ENCODE data around the gene ZNF385B.
A peak's percentile ranks its signal among the peaks of the same experiment; 100 is the strongest.
"Not testable (repeated sequence)": the region's sequence is repeated elsewhere in the genome, so short reads cannot be mapped to it uniquely, and the experiment has no call there.

Gene ZNF385B

DNA sequence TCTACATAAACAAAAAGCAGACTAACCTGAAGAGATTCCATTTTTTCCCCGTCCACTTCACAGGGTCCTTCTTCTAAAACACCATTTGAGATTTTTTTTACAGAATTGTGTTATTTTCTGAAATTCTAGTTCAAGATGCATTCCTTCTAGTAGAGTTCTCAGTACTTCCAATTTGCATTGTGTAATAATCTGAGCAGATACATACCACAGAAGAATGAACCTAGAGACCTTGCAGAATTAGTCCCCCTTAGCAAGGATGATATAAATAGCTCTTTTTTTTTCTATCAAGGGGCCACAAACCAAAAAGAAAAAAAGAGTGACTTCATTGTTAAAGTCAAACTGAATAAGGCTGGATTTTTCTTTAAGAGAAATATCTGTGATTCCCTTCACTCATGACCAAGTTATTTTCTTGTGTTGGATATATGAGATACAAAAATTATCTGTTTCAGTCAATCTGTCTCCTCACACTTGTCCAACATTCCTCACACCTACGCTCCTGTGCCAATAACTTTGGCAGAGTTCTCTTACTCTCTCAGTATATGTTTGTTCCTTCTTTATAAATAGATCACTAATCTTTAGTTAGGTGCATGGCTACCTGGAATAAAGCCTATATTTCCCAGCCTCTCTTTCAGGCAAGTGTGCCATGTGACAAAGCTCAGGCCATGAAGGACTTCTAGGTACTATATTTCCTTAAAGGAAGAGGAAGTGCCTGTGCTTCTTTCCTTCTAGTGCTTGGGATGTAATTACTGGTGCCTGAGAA is 183.5 kb downstream of the ZNF385B start:
- DNase-seq (ENCODE audit: low read depth) = no peak

DNA sequence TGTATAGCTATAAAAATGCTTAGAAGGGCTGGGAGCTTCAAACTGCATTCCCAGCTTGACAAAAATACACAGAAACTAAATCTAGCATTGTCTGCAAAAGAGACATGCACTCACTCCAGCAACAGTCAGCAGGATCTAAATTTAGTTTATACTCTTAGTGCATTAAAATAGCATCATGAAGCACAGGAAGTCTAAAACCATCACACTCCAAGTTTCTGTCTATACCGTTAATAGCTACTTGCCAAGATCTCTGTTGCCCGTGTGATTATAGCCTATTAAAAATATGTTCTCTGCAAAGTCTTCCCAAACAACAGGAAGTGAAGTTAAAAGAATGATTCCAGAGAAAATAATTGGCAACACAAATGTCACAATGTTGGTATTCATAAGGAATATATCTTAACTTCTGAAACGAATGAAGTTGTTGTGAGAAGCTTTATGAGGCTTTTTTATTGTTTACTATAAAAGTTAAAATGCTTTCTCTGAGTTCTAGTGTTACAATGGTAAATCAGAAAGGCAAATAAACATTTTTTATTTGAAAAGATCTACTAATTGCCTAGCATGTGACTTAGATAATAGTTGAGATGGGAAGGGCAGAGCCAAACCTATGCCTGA is 184.2 kb downstream of the ZNF385B start:
- DNase-seq (ENCODE audit: low read depth) = no peak

DNA sequence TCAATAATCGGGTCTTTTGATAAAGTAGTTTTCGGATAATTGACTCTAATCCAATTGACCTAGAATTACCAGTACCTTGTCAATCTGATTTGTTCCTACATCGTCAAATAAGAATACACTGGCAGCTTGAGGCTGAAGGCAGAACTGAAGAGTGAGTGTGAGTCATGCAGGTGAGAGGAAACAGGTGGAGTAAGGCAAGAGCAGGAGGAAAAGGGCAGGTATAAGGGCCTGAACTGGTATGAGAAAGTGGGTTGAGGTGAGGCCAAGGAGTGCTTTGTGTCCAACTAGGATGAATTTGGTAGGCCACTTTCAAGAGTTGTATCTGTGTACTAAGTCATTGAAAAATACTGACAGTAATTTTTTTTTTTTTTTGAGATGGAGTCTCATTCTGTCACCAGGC is 186.0 kb downstream of the ZNF385B start:
- DNase-seq (ENCODE audit: low read depth) = no peak

DNA sequence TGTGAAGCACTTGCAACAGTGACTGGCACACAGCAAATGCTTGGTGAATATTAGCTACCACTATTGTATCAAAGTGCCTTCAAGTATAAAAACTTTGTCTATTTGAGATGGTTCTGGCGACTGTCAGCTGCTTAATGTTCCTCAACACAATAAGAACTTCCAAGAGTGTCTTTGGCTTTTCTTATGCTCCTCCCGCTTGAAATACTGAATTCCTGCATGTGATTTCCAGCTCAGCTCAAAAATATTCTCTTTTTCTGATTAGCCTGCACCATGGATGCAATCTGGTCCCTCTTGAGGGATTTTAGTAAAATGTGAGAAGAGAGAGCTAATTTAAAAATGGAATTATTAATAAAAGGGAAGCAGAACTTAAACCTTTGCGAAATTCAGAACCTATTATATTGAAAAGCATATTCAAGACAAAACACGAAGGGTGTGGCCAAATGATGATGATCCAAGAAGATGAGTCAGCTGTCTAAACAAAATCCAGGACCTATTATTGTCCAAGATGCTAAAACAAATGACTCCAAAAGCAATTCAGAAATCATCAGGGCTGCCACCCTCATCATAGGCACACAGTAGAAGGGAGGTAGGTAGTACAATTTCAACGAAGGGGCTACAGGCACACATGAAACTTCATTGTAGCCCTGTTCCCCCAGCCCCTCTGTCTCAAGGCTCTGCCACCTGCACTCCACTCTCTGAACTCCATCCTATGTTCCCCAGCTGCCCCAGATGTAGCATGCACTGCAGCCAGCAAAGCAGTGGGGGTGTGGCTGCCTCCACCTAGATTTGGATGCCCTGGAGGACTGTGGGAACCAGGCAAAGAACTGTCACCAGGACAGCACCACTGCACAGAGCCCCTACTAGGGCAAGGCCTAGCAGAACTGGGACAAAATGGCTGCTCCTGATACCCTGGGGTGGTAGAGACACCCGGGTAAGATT is 190.1 kb downstream of the ZNF385B start:
- no peak for DNase-seq (ENCODE audit: low read depth)

DNA sequence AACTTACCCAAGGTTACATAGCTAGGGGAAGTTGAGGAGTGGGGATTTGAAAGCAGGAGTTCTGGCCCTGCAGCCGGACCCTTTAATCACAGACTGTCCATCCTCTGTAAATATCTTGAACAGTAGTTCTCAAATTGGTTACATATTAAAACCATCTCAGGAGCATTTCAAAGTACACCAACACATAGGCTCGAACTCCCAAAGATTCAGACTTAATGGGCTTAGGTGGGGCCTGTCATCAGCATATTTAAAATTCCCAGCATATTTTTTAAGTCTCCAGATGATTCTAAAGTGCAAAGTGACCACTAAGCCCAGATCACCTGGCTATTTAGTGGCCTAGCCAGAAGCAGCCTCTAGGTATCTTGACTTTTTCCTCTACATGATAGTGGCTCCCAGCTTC is 192.2 kb downstream of the ZNF385B start:
- no peak for DNase-seq (ENCODE audit: low read depth)

DNA sequence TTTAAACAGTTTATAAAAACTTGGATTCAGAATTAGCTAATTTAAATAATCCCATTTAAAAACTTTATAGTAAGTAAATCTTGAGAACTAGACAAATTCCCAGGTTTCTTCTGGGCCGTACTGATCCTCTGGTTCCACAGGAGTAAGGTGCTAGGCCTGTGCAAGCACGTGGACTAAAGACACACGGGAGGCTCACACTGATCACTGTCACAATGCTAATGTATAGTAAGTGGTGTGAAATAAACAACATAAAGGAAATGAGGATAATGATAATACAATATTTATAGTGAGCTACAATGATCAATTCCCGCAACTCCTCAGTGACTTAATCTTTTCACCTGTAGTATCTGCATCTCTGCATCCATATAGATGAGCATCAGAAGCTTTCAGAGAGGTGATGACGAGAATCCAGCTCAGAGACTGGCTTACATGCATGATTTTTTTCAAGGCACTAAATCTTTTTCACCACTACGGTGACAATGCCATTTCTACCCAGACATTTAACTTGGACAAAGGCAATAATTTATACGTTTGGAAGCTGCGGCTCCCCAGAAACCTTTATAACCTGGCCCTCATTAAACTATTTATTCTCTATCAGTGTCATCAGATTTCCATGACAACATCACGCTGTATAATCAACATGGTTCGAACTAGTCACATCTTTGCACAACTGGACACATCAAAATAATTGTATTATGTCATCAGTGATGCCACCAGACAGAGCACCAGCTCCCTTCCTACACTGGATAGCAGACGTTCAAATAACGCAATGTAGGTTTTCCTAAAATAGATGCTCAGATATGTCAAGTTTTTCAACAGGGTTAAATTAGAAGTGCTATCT is 196.2 kb downstream of the ZNF385B start:
- no peak for DNase-seq (ENCODE audit: low read depth)

DNA sequence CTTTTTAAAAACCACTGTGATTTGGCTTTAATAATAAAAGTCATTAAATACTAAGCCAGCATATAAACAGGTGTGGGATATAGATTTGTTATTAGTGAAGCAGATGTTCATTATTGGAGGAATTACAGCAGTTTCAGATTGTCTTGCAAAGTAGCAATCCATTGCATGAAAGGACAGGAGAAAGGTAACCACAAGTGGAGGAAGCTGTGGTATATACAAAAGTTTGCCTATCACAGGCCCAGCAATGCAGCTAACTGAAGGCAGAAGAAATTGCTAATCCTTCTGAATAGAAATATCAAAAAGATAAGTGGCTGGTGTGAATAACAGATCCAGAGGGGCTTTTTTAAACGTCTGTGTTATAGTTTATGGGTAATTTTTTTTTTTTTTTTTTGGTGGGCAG is 199.4 kb downstream of the ZNF385B start:
- no peak for DNase-seq (ENCODE audit: low read depth)

DNA sequence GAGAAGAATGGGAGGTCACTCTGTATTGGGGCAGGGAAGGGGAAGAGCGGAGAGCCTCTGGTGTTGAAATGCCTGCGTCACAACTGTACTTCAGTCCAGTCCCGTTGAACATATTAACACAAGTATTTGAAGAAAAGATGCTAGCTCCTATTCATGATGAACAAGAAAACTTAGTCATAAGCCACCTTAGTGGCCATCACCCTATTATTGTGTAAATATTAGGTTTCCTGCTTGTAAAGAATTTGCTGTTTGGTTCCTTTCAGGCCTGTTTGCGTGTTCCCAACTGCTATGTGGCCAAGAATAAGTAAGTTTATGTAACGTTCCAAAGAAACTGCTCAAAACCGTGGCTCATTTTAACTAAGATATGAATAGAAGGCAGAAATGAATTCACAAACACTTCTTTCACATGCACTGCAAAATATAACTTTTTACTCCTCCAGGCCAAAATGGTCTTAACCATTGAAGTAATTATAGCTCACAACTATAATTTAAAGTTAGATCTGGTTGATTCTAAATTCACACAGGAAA is 204.3 kb downstream of the ZNF385B start:
- DNase-seq (ENCODE audit: low read depth) = no peak

DNA sequence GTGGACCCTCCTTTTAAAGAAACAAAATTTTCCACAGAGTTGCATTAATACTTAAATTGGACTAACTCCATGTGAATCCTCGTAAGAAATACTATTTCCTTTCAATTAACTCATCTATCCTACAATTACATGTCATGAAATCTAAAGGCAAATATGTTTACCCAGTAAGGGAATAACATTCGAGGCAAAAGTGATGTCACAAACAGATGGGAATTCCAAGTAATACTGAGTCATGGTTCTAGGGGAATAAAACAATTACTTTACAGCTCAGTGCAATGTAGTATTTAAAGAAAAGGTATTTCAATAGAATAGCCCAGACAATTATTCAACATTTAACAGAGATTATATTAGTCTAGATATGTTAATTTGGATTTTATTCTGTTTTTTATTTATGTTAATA is 205.8 kb downstream of the ZNF385B start:
- peak; percentile 47 for DNase-seq (ENCODE audit: low read depth)

DNA sequence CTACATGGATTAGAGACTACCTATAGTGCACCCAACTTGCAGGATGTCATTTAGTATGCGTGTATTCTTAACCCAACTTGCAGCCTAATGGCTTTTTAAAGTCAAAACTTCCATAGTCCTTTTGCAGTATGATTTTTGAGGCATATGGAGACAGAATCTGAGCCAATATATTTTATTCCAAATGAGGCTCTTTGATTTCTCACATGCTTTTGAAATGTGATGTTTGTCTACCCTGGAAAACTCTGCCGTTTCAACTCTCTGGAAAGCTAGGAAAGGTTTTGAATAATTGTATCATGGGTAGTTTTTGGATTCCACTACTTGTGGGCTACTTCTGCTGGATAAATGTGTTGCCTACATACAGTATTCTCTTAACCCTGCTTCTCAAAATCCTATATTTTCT is 206.6 kb downstream of the ZNF385B start:
- DNase-seq (ENCODE audit: low read depth) = no peak

DNA sequence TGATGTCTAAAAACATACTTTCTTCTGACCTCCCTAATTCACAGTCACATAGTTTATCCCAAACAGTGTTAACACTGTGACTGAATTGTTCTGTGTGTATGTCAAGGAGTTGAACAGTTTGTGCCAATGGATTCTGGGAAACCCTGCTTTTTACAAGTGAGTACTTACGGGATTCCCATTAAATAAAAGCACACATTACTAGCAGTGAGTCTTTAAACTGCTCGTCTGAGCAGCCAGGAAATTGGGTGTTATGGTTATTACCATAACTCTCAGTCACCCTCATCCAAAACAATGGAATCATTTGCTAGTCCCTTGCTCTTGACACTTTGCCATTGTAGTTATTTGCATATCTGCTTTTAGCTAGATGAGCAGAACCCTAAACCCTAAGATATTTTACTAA is 209.1 kb downstream of the ZNF385B start:
- no peak for DNase-seq (ENCODE audit: low read depth)

DNA sequence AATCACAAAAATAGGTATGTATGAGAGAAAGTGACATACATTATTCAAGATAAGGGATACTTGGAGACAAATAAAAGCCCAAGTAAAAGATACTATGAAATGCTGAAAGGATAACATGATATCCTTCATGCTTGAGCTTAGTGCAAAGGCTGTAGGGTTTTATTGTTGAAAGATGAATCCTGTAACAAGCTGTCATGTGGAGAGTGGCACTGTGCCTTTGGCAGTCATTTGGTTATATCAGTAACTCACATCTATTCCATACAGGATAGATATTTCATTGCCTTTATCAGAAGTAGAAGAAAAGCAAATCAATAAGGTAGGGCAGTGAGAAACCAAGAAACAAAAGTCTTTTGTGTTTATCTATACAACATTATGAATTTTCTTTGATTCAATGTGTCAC is 211.0 kb downstream of the ZNF385B start:
- DNase-seq (ENCODE audit: low read depth) = no peak

DNA sequence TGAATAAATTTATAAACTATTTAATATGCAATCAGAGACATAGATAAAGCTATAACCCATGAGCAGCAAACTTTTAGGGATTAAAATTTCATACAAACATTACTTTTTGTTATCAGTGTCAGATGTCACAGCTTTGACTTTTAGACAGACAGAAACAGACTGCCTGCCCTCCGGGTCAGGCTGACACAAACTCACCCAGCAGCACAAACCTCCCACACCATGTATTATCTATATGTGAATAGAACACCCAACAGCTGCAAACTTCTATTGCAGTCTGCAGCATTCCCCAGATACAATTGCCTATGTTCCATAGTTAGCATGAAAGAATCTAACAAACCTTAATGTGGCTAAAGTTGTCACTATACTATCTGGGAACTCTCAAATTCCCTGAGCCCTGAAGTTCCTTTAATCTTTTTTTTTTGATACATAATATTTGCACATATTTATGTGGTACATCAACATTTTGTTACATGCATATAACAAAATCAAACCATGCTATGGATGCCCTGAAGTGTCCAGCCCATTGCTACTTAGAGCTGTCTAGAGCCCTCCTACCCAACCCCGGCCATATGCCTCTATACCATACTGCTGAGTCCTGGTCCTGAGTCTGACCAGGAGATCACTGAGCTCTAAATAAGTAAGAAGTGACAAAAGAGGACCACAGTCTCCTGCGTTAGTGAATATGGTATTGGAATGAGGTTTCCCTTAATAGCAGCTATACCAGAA is 214.4 kb downstream of the ZNF385B start:
- DNase-seq (ENCODE audit: low read depth) = no peak

DNA sequence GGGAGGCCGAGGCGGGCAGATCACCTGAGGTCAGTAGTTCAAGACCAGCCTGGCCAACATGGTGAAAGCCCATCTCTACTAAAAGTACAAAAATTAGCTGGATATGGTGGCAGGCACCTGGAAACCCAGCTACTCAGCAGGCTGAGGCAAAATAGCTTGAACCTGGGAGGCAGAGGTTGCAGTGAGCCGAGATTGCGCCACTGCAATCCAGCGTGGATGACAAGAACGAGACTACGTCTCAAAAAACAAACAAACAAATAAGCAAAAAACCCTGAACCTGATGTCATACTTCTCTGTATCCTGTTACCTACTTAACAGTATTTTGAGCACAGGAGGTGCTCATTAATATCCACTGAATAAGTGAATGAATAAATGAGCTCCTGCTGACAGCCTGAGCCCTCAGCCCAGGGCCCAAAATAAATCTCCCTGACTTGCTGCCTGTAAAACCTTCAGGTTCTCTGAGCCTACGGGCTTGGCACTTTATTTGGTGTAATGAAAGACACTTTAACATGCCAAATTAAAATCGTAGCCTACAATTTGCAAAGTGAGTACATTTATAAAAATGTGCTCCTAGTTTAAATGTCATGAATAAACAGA is 215.1 kb downstream of the ZNF385B start:
- no peak for DNase-seq (ENCODE audit: low read depth)

DNA sequence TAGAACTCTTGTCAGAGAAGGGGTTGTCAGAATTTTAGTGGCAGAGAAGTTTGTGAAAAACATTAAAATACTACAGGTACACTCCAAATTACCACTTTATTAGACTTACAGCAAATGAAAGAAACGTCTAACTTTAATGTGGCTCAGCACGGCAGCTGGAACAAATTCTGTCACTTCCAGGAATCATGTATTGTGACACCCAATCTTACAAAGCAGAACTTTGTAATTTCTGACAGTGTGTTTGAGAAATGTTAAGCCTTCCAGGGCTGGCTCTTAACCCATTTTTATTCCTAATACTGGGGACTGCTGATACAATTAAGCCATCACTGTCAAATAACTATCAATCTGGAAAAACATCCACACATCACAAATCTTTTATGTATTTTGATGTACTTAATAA is 216.4 kb downstream of the ZNF385B start:
- no peak for DNase-seq (ENCODE audit: low read depth)

DNA sequence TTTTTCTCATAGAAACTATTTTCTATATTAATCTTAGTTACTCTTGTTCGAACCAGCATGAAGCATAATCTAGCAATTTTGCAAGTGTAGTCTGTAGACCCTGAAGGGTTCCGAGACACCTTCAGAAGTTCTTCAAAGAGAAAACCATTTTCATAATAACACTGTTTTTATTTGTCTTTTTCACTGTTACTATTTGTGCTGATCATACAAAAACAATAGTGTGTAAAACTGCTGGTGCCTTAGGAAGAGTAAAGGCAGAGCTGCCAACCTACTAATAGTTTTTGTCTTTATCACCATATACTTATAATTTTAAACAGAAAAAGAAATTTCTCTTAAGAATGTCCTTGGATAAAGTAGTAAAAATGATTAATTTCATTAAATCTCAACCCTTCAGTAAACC is 218.9 kb downstream of the ZNF385B start:
- DNase-seq (ENCODE audit: low read depth) = no peak

DNA sequence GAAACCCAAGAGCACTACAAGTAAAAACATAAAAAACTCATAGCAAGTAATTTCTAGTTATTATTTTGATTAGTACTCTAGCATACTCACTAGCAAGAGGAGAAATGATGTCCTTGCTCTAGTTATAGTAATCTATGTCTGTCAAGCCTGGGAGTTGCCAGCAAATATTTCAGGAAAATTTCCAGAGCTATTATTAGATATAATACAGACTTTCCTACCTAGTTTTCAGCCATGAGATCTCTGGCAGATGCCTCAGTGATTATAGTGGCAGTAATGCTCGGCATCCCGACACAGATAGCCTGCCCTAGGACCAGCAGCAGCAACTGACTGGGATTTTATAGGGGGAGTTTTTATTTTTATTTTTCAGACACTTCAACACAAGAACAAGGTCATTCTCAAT is 224.4 kb downstream of the ZNF385B start:
- no peak for DNase-seq (ENCODE audit: low read depth)

DNA sequence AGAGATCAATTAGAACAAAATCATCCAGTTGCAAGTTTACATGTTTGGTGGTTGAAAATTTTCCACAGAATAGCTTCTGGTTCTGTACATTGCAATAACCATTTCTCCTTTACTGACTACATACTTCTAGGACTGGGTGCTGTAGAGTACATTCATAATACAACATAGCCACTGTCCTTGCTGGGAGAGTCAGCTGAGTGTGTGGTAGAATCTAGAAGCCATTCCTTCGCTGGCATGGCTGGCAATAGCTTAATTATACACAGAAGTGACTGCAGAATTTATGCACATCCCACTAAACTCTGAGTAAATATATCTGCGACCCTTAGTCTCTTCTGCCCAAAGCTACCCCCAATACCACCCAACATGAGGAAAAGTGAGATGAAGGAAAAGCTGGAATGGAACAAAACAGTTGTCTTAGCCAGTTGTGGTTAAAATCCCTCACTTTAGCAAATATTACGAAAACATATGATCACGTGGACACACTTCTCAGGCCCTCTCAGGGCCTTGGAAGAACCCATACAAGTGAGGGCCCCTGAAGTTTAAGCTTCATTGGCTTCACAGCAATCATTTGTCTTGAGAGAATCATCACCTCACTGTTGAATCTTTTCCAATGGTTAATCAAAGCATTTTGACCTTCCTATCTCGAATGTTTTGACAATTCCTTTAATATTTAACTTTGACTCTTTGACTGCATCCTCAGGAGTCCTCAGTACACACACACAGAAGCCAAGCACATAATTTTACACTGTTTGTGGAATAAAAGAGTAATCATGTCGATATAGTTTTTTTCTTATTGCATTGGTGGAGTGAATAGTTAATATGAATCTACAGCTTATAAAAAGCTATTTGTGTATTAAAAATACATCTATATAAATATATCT is 225.1 kb downstream of the ZNF385B start:
- no peak for DNase-seq (ENCODE audit: low read depth)

DNA sequence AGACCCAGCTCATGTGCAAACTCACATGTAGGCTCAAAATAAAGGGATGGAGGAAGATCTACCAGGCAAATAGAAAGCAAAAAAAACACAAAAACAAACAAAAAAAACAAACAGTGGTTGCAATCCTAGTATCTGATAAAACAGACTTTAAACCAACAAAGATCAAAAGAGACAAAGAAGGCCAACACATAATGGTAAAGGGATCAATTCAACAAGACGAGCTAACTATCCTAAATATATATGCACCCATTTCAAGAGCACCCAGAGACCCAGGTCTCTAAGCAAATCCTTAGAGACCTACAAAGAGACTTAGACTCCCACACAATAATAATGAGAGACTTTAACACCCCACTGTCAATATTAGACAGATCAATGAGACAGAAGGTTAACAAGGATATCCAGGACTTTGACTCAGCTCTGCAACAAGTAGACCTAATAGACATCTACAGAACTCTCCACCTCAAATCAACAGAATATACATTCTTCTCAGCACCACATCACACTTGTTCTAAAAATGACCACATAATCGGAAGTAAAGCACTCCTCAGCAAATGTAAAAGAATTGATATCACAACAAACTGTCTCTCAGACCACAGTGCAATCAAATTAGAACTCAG is 229.5 kb downstream of the ZNF385B start:
- DNase-seq (ENCODE audit: low read depth) = not testable (repeated sequence)

Data from iris pigment epithelial cell (primary cell).